Stimulated activated CD4-positive, alpha-beta T cell treated with anti-CD3 and anti-CD28 coated beads, Interleukin-1b, Interleukin-23, amount 100 ng/mL, for 4 hours (primary cell): ENCODE measurements around the gene MRPS26.
"Not testable (repeated sequence)": the region's sequence is repeated elsewhere in the genome, so short reads cannot be mapped to it uniquely, and the experiment has no call there.

Experiments used
- DNase-seq, 2 donors: peaks; one replicate each; pipeline ENCODE4 v3.0.0-alpha.2; 2020; ENCODE audit warnings: low read depth in 2 of 2

Gene MRPS26

DNA sequence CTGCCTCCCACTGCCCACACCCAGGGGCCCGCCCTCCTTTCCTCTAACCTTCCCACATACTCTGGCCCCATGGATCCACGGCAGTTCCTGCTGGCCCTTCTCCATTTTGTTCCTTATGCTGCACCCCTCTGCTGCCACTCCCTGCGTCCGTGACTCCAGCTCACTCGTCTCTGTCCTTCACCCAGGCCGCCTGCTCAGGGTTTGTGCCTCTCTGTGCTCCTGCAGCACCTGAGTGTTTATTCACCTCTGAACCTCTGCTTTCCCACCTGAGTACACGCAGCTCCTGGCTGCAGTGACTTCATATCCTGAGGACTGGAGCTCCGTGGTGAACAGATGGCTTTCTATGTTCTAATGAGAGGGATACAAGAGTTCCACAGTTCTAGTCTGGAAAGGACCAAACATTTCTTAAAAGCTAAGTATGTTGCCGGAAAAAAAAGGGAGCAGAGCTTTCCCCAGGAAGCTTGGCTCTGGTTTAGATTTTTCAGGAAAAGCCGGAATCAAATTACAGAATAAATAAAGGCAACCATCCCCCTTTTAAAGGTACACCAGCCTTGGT is 3.9 kb upstream of the MRPS26 start:
- no peak for DNase-seq

DNA sequence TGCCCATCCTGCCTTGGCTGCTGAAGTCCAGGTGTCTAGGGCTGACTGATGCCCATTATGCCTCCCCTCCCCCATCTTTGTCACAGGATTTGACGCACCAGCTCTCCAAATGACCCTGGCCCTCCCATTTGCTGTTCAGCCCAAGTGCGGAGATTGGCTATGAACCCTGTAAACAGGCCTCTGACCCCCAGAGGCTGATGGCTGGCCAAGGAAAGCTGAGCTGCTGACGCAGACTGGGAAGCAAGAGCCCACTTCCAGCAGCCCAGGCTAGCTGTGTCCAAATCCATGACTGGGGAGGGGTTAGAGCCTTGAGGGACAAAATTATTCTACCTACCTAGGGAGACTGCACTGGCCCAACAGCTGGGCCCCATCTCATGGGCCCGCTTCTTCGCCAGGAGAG is 3.2 kb upstream of the MRPS26 start:
- DNase-seq, result no peak

DNA sequence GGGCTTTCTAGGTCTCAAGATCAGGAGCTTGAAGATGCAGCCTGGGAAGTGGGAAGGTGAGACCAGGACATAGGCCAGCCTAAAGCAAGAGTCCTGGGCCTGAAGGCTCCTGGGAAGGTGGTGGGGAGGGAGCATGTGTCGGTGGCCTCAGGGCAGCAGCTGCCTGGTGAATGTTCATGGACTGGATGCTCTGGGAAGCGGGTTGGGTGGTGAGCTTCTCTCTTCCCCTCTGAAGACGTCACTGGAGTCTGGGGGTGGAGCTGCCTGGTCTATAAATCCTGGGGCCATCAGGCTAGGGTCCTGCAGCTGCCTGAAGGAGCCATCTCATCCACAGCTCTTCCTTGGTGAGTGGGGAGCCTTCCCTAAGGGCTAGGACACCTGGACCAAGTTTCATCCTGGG is 2.5 kb upstream of the MRPS26 start, which contains the start of gene GNRH2:
Gene GNRH2 (plus strand): TSS at position 301 of the 400 bp plus-strand sequence. CDS start 793 bp downstream, outside the sequence.
- no peak for DNase-seq

DNA sequence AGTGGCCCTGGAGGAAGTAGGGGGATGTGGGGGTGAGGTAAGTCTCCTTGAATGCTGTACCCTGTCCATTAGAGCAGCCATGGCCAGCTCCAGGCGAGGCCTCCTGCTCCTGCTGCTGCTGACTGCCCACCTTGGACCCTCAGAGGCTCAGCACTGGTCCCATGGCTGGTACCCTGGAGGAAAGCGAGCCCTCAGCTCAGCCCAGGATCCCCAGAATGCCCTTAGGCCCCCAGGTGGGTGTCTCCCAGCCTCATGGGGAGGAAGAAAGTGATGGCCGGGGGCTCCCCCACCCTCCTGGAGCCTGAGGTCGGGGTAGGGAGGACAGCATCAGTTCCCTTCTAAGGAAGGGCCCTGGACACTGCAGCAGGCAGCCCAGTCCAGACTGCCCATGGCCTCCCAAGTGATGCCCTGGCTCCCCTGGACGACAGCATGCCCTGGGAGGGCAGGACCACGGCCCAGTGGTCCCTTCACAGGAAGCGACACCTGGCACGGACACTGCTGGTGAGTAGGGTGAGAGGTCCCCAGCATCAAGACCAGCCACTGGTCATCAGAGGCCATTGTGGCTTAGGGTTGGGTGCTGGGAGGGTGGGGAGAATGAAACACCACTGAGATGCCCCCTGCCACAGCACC is 1.4 kb upstream of the MRPS26 start:
- no peak for DNase-seq

DNA sequence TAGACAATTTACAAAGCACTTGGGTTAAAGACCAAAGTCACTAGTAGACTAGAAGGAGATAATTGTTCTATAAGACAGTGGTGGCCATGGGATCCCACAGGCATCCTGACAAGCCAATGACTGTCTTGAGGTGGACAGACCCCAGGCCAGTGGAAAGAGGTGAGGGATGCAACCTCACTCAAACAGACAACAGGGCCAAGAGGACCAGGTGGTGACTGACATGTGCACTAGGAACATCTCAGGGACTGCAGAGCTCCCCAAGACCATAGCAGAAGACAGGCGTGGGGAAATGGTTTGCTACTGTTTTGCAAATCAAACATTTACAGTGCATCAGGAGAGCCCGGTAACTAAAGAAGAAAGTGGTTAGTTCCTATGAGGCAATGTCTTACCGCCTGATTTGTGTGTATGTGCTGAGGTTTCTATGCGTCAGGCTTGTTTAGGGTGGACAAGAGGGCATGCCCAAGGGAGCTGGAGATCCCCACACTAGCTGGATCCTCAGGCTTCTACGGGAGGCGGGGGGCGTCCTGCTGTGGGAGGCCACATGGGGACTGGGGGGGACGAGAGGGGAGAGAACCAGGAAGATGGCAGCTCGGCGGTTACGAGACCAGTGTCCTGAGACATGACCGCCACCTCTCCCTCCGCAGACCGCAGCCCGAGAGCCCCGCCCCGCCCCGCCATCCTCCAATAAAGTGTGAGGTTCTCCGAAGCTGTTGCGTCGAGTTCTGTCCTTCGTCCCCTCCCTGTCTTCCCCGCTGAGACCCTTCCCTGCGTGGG is 623 bp upstream of the MRPS26 start:
- no peak for DNase-seq

DNA sequence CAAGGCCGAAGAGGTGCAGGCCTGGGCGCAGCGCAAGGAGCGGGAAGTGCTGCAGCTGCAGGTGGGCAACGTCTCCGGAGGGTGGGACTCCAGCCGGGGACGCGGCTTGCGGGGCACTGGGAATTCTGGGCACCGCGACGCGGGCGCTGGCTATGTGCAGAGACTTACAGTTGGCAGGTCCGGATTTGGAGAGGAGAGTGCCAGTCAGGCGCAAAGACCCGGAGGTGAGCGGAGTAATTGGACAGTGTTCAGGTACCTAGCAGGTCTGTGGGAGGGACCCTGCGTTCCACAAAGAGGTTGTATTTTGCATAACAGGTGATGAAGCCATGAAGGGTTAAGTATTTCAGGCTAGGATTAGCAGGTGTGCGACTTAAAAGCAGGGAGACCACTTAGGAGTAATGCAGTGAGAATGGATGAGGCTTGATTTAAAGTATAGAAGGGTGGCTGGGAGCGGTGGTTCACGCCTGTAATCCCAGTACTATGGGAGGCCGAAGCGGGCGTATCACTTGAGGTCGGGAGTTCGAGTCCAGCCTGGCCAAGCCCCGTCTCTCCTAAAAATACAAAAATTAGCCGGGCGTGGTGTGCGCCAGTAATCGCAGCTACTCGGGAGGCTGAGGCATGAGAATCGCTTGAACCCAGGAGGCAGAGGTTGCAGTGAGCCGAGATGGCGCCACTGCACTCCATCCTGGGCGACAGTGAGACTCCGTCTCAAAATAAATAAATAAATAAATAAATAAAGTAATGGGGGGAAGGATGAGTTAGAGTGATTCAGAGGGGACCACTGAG is 1.0 kb downstream of the MRPS26 start:
- no peak for DNase-seq

DNA sequence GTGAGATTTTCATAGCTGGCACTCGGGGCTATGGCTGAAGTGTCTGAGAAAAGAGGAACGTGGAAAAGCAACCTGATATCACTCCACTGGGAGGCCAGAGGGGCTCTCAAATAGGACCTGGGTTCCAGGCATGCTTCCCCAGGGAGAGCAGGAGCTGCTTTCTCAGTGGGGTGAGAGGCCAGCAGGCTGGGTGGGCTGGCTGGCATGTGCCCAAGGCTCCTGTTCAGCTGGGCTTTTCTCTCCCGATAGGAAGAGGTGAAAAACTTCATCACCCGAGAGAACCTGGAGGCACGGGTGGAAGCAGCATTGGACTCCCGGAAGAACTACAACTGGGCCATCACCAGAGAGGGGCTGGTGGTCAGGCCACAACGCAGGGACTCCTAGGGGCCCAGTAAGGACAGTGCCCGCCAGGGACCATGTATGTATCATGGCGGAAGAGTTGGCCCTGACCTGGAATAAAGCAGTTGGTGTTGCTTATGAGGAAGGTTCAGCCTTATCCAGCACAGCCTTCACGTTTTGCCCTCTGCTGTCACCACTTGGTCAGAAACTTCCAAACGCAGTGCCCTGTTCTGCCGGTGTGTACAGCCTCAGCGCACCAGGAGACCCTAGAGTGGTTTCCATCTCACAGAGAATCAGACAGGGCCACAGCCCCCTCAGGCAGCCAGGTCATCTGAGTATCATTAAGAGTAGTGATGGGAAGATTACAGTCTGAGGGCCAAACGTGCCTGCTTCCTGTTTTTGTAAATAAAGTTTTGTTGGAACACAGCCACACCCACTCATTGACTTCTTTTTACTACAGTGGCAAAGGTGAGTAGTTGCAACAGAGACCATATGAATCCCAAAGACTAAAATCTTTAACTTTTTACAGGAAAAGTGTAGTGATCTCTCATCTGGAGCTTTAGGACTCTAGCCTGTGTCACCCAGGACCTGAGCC is 1.9 kb downstream of the MRPS26 start:
- DNase-seq, result no peak

DNA sequence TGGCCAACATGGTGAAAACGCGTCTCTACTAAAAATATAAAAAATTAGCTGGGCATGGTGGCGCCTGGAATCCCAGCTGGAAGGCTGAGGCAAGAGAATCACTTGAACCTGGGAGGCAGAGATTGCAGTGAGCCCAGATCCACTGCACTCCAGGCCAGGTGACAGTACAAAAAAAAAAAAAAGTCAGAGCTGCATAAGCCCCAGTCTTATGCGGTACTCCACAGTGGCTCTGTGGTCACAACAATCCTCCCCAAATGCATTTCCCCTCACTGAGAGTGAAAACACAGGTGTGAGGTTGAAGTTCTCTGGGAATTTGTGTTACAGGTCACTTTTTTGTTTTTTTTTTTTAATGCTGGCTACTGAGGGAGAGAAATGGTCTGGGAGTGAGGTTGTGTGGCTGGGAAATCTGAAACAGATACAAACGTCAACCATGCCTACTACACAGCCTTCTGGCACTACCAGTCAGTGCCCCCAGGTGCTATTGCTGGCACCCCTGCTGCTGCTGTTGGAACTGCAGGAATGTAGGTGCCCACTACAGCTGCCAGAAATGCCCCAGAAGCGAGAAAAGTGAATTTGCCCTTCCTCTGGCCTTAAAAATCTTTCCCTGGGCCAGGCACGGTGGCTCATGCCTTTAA is 5.7 kb downstream of the MRPS26 start:
- no peak for DNase-seq

DNA sequence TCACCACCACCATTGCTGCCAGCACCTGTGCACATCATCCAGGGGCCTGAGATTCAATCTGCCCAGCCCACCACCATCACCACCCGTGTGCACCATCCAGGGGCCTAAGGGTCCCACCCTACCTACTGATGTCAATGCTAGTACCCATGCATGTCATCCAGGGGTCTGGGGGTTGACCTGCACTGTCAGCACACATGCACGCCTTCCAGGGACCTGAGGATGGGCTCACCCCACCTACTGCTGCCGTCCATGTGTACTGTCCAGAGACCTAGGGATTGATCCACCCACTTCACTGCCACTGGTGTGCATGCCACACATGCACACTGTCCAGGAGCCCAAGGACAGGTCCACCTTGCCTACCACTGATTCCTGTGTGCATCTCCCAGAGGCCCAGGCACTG is 13.6 kb downstream of the MRPS26 start:
- no peak for DNase-seq

DNA sequence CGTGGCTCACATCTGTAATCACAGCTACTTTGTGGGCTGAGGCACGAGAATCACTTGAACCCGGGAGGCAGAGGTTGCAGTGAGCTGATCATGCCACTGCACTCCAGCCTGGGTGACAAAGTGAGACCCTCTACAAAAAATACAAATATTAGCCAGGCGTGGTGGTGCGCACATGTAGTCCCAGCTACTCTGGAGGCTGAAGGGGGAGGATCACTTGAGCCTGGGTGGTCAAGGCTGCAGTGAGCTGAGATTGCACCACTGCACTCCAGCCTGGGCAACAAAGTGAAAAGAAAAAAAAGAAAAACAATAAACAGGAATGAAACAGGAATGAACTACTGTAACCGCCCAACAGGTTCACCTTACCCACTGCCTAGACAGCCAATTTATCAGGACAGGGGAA is 18.3 kb downstream of the MRPS26 start:
- not testable (repeated sequence) for DNase-seq

DNA sequence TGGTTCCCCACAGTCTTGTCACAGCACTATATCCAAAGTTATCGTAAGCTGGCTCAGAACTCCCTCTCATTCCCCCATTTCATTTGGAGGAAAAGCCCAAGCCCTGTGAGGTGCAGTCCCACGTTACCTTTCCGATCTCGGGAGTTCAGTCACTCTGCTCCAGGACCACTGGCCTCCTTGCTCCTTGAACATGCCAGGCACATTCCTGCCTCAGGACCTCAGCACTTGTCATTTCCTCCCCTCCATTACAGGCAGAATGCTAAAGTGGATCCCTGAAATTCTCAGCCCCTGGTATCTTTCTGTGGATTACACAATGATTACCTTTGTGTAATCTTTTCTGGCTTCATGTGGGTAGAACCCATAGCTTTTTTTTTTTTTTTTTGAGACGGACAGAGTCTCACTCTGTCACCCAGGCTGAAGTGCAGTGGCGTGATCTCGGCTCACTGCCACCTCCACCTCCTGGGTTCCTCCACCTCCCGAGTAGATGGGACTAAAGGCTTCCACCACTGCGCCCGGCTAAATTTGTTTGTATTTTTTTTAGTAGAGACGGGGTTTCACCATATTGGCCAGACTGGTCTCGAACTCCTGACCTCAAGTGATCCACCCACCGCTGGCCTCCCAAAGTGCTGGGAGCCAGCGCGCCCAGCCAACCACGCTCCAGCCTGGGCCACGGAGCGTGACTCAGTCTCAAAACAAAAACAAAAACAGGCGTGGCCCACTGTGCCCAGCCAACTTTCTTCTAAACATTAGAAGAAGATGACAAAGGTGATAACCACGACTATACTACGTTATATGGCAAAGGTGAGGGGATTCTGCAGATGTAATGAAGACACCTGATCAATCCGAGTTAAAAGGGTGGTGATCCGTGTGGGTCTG is 21.5 kb downstream of the MRPS26 start:
- DNase-seq, result no peak

DNA sequence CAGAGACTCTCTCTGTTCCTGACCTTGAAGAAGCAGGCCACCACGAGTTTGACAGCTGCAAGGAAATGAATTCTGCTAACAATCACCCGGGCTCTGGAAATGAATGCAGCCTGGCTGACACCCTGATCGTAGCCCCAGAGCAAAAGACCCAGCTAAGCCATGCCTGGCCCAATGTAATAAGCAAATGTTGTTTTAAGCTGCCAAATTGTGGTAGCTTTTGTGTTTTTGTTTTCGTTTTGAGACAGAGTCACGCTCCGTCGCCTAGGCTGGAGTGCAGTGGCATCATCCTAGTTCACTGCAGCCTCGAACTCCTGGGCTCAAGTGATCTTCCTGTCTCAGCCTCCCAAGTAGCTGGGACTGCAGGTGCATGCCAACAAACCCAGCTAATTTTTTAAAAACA is 22.2 kb downstream of the MRPS26 start:
- DNase-seq, result no peak

DNA sequence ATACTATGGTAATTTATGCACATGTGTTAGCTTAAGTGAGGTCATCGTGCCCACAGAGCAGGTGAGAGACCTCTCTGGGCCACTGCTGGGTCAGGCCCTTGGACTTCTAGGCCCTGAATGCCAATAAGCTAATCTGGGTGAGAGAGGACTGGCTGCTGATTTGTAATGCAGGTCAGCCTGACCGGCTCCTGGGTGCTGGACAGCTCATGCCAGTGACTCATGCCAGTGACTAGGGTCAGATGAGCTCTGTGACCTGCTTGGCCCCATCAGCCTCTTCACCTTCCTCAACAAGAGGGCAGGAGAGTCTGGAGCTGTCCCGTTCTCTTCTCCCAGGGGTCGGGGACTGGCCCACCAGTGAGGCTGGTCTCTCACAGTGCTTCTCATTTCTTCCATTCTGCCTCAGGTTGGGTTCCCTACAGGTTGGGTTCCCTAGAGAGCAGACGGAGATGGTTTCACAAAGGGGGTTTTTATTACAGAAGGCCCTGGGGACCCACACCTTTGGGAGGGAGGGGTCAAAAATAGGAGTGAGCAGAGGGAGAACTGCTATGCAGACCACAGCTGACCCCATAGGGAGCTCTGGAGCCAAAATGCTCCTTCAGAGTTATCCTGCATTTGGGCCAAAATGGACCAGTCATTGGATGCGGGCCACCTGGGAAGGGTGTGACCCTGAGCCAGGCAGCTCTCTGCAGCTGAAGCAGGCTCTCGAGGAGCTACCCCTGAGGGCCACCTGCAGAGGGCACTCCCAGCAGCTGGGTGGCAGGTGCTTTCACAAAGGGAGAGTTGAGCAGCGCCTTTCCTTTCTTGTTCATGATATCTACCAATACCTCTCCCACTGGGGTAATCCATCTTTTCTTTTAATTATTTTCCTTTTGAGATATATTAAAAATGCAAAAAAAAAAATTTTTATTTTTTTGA is 23.4 kb downstream of the MRPS26 start:
- DNase-seq, result no peak

DNA sequence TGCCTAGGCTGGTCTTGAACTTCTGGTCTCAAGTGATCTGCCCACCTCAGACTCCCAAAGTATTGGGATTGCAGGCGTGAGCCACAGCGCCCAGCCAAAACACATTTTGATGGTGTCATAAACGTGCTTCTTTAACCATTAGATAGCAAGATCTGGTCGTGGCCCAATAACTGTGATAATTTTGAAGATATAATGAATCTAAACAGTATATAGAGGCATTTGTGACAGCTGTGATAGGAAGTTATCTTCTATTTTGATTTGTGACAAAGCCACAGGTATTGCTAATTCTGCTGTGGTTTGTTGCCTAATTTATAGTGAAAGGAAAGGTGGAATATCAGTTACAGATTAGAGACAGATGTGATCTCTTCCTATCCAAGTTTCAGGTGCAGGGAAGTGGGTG is 24.9 kb downstream of the MRPS26 start:
- DNase-seq, result no peak

DNA sequence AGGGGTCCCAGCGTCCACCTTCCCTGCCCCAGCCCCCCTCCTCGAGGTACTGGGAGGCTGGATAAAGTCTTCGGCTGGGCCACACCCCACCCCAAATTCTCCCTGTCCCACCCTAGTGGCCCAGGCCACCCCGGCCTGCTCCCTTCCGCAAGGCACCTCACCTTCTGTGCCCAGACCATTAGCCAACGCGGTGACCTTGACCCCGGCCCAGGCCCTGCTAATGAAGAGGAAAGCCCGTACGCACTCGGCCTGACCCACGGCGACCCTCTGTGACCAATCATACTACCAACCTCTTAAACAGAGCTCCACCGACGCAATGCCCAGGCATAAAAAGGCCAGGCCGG is 25.4 kb downstream of the MRPS26 start:
- no peak for DNase-seq

DNA sequence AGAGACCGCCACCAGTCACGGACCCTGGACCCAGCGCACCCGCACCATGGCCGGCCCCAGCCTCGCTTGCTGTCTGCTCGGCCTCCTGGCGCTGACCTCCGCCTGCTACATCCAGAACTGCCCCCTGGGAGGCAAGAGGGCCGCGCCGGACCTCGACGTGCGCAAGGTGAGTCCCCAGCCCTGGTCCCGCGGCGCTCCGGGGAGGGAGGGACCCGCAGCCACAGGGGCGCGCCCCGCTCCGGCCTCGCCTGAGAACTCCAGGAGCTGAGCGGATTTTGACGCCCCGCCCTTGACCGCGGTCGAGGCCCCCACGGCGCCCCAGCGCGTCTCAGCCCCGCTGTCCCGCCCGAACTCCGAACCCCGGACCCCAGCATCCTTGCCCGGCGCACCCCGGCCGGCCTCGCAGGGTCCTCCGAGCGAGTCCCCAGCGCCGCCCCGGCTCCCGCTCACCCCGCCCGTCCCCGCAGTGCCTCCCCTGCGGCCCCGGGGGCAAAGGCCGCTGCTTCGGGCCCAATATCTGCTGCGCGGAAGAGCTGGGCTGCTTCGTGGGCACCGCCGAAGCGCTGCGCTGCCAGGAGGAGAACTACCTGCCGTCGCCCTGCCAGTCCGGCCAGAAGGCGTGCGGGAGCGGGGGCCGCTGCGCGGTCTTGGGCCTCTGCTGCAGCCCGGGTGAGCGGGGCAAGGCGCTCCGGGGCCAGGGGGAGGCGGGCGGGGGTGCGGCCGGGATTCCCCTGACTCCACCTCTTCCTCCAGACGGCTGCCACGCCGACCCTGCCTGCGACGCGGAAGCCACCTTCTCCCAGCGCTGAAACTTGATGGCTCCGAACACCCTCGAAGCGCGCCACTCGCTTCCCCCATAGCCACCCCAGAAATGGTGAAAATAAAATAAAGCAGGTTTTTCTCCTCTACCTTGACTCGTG is 26.0 kb downstream of the MRPS26 start, which contains the start of gene OXT:
Gene OXT (plus strand): TSS at position 11 of the 920 bp plus-strand sequence. CDS start 36 bp downstream, at position 47.
- DNase-seq, result peak; percentile 67 to 68

DNA sequence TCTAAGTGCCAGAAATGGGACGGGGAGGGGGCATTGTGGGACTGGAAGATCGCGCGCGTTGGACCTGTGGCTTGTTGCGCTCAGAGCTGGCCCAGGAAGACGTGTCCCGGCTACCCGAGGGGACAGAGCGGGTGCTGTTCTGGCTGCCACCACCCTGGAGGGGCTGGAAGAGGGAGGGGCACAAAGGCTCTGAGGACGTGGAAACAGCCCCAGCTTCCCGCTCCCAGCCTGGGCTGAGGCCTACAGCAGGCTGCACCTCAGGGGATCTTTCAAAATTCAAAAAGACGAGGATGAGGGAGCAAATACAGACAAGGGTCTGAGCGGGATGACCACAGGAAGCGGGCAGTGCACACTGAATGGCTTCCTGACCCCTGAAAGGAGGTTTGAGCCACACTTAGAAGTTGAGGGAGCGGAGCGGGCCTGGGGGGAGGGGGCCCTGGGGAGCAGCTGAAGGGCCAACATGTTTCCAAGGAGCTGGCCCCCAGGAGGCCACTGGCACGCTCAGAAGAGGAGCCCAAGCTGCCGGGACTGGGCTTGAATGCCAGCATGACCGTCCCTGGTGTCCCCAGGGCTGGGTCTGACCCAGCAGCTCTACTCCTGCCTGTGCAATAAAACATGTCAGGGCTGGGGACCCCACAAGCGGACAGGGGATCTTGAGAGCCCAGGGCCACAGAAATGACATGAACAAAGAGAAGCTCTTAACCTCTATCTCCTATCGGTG is 26.8 kb downstream of the MRPS26 start:
- DNase-seq, result no peak
